HG03575 (cell line): Measurements from ENCODE around the gene IL3.

ENCODE experiments used
- ATAC-seq: cut with Tn5 transposase; IDR thresholded peaks from one replicate; pipeline ENCODE4 v1.9.1; 2021; ENCODE audit not compliant: unreplicated experiment, insufficient number of reproducible peaks, low FRiP score; ENCODE audit errors: extremely low read depth

The IL3 gene

GRCh38 chr5:132082329-132083023 is 22.0 kb downstream of the IL3 start:
- ATAC-seq: no peak

GRCh38 chr5:132083071-132083678 is 22.7 kb downstream of the IL3 start:
- no peak for ATAC-seq

- ATAC-seq: no peak
Measured at GRCh38 chr5:132085686-132086085, 25.2 kb downstream of the IL3 start.

GRCh38 chr5:132086277-132086794 is 25.9 kb downstream of the IL3 start:
- no peak for ATAC-seq

GRCh38 chr5:132087176-132087575 is 26.7 kb downstream of the IL3 start:
- ATAC-seq: no peak

- no peak for ATAC-seq
Measured at GRCh38 chr5:132087661-132088060, 27.2 kb downstream of the IL3 start.

- ATAC-seq: no peak
Measured at GRCh38 chr5:132089363-132089762, 28.9 kb downstream of the IL3 start.

- ATAC-seq: no peak
Measured at GRCh38 chr5:132090107-132090506, 29.7 kb downstream of the IL3 start.

- no peak for ATAC-seq
Measured at GRCh38 chr5:132093271-132093670, 32.8 kb downstream of the IL3 start.

- no peak for ATAC-seq
Measured at GRCh38 chr5:132094393-132095076, 34.1 kb downstream of the IL3 start.

GRCh38 chr5:132095077-132095410 is 34.6 kb downstream of the IL3 start:
- ATAC-seq: no peak

- no peak for ATAC-seq
Measured at GRCh38 chr5:132095424-132095972, 35.0 kb downstream of the IL3 start.

- ATAC-seq: no peak
Measured at GRCh38 chr5:132096904-132097303, 36.4 kb downstream of the IL3 start.

- no peak for ATAC-seq
Measured at GRCh38 chr5:132098151-132098594, 37.7 kb downstream of the IL3 start.

- no peak for ATAC-seq
Measured at GRCh38 chr5:132098621-132099020, 38.2 kb downstream of the IL3 start.

- peak; percentile 28 for ATAC-seq
Measured at GRCh38 chr5:132099076-132099748, 38.8 kb downstream of the IL3 start.

- no peak for ATAC-seq
Measured at GRCh38 chr5:132099905-132100304, 39.5 kb downstream of the IL3 start.

GRCh38 chr5:132100672-132101261 is 40.3 kb downstream of the IL3 start:
- no peak for ATAC-seq

- ATAC-seq: no peak
Measured at GRCh38 chr5:132101385-132101880, 41.0 kb downstream of the IL3 start.
